Hepatocyte (in vitro differentiated cells): Measurements from ENCODE around the gene ATP6V0B. TPM values are rescaled to one million over a fixed set of nuclear protein-coding genes. Genes with fewer than 3 reads are reported as not detected.
A peak's percentile ranks its signal among the peaks of the same experiment; 100 is the strongest.

Experiments
- DNase-seq: peaks from one replicate; pipeline ENCODE4 v3.0.0-alpha.2; 2016; ENCODE audit warnings: low spot score
- H2AFZ ChIP-seq: fragments of 200-600 bp; sonication (generic); 2 replicates; pipeline ENCODE4 v1.6.0; 2016; ENCODE audit warnings: antibody characterized with exemption, mild to moderate bottlenecking
- H3K27ac ChIP-seq: fragments of 200-600 bp; sonication (generic); 2 replicates; pipeline ENCODE4 v1.5.1; 2016; ENCODE audit warnings: mild to moderate bottlenecking
- H3K27me3 ChIP-seq: fragments of 200-600 bp; sonication (generic); 2 replicates; pipeline ENCODE4 v1.6.1; 2016
- H3K36me3 ChIP-seq: fragments of 200-600 bp; sonication (generic); replicated peaks from 2 replicates; pipeline ENCODE4 v1.5.1; 2016; ENCODE audit warnings: low read depth; ENCODE audit not compliant: insufficient read depth
- H3K4me1 ChIP-seq: fragments of 200-600 bp; sonication (generic); 2 replicates; pipeline ENCODE4 v1.5.1; 2016; ENCODE audit warnings: mild to moderate bottlenecking, moderate library complexity; ENCODE audit not compliant: insufficient read depth
- H3K4me2 ChIP-seq: fragments of 200-600 bp; sonication (generic); 2 replicates; pipeline ENCODE4 v1.6.0; 2016
- H3K4me3 ChIP-seq: fragments of 200-600 bp; sonication (generic); 2 replicates; pipeline ENCODE4 v1.5.1; 2016; ENCODE audit warnings: mild to moderate bottlenecking
- H3K79me2 ChIP-seq: fragments of 200-600 bp; sonication (generic); 2 replicates; pipeline ENCODE4 v1.6.0; 2017; ENCODE audit warnings: mild to moderate bottlenecking
- H3K9me2 ChIP-seq: fragments of 200-600 bp; sonication (generic); replicated peaks from 2 replicates; pipeline ENCODE4 v1.6.0; 2017; ENCODE audit warnings: mild to moderate bottlenecking; ENCODE audit not compliant: insufficient read depth
- H3K9me3 ChIP-seq: fragments of 200-600 bp; sonication (generic); 2 replicates; pipeline ENCODE4 v1.5.1; 2016; ENCODE audit warnings: low read depth, mild to moderate bottlenecking
- H4K20me1 ChIP-seq: fragments of 200-600 bp; sonication (generic); 2 replicates; pipeline ENCODE4 v1.6.0; 2016; ENCODE audit warnings: mild to moderate bottlenecking; ENCODE audit not compliant: insufficient read depth, poor library complexity, severe bottlenecking
- EZH2 ChIP-seq: fragments of 200-600 bp; sonication (generic); IDR thresholded peaks from 2 replicates; pipeline ENCODE4 v1.6.1; 2016; ENCODE audit warnings: antibody characterized with exemption, mild to moderate bottlenecking, borderline replicate concordance
- EZH2phosphoT487 ChIP-seq: fragments of 200-600 bp; sonication (generic); IDR thresholded peaks from one replicate; pipeline ENCODE4 v1.6.1; 2018; ENCODE audit warnings: antibody characterized with exemption, mild to moderate bottlenecking, low read depth, moderate library complexity; ENCODE audit not compliant: unreplicated experiment, severe bottlenecking
- WGBS: methylation state at CpG from one replicate; pipeline ENCODE4 v1.1.6; 2016; ENCODE audit warnings: low lambda C conversion rate; ENCODE audit errors: missing lambda C conversion rate; 5-methylcytosine and 5-hydroxymethylcytosine counted together
- polyA plus RNA-seq: library from polyadenylated mRNA; unstranded; fragments of >200 nt; fragmentation: Nextera tagmentation; extraction: Ambion mirVana; gene quantifications from 2 replicates; pipeline ENCODE4 v1.2.1, GENCODE V29; 2016
- total RNA-seq: library from RNA; depleted of rRNA; stranded (reverse); fragments of >200 nt; gene quantifications from 2 replicates; pipeline ENCODE4 v1.2.3, GENCODE V29; 2014
- TF ChIP-seq, protein P1 (sequence below): fragments of 200-600 bp; sonication (generic); IDR thresholded peaks from 2 replicates; pipeline ENCODE4 v1.5.1; 2016; ENCODE audit warnings: antibody characterized with exemption, mild to moderate bottlenecking; ENCODE audit not compliant: poor library complexity

The ATP6V0B gene
- total RNA-seq, result 195 and 216 TPM in 2 replicates
- polyA plus RNA-seq, result 338 and 366 TPM in 2 replicates

DNA sequence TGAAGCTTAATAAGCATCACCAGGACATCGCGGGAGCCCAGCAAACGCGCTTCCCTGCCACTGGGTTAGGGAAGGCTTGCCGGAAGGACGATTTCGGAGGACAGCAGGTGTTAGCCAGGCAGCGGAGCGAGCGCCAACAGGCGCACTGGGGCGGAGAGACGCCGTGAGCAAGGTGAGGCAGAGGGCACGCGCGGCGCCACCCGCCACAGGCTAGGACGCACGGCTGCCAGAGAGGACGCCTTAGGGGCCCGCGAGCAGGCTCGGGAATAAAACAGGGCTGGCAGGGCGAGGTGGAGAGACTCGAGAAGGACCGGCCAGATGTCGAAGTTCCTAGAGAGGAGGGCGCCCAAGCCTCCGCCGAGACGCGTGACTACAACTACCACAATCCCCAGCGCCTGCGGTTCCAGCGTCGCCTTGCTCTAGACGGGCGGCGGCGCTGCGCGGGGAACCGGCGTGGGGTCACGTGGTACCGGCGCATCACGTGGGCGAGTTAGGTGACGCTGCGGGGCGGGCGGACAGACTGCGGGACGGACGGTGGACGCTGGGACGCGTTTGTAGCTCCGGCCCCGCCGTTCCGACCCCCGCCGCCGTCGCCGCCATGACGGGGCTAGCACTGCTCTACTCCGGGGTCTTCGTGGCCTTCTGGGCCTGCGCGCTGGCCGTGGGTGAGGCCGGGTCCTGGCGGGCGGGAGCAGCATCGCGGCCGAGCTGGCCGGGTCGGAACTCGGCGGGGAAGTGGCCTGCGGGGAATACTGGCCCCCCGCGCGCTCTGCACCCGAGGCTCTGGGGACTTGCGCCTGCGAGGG is at the start of gene ATP6V0B:
Gene ATP6V0B (plus strand): TSS at position 518 of the 806 bp plus-strand sequence. CDS start 81 bp downstream, at position 599.
- peak within 1 kb of the TSS; percentile 93 for H3K4me2 ChIP-seq
- peak within 1 kb of the TSS; percentile 97 for H3K27ac ChIP-seq
- no peaks in the 10 kb centered on the region for H3K9me2 ChIP-seq
- peaks cover 50% of the 10 kb centered on the region for H3K79me2 ChIP-seq
- no peaks in the 10 kb centered on the region for H3K36me3 ChIP-seq
- H4K20me1 ChIP-seq, result peaks cover 30% of the 10 kb centered on the region
- peak within 1 kb of the TSS; percentile 89 for H3K4me3 ChIP-seq
- under 1% methylated on average over 87 of the region's 93 CpGs for WGBS
- peak within 1 kb of the TSS; percentile 97 for H2AFZ ChIP-seq
- TF ChIP-seq EZH2phosphoT487 (no peak), EZH2 (no peak)
- TF ChIP-seq, protein P1, sequence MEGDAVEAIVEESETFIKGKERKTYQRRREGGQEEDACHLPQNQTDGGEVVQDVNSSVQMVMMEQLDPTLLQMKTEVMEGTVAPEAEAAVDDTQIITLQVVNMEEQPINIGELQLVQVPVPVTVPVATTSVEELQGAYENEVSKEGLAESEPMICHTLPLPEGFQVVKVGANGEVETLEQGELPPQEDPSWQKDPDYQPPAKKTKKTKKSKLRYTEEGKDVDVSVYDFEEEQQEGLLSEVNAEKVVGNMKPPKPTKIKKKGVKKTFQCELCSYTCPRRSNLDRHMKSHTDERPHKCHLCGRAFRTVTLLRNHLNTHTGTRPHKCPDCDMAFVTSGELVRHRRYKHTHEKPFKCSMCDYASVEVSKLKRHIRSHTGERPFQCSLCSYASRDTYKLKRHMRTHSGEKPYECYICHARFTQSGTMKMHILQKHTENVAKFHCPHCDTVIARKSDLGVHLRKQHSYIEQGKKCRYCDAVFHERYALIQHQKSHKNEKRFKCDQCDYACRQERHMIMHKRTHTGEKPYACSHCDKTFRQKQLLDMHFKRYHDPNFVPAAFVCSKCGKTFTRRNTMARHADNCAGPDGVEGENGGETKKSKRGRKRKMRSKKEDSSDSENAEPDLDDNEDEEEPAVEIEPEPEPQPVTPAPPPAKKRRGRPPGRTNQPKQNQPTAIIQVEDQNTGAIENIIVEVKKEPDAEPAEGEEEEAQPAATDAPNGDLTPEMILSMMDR, result peak; percentile 1
- H3K9me3 ChIP-seq, result no peaks in the 10 kb centered on the region
- H3K27me3 ChIP-seq, result no peaks in the 10 kb centered on the region
- DNase-seq, result peak; percentile 99
- peaks cover 35% of the 10 kb centered on the region for H3K4me1 ChIP-seq

DNA sequence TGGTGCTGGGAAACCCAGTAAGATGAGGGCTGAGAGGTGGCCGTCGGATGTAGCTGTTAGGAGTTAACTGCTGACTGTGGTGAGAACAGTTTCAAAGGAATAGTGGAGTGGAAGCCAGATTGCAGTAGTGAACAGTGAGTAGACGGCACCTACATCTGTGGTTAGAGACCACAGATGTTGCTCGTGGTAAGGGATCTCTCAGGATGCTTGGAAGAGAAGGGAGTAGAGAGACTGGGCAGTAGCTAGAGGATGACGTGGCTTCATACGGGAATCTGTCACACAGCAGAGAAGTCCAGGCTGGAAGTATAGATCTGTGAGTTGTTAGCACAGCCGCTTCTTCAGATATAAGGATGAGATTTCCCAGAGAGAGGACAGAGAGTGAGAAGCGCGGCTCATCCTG is 48.9 kb upstream of the ATP6V0B start:
- Histone ChIP-seq H3K27ac (no peak overlapping the region), H3K4me2 (no peak overlapping the region), H3K4me3 (no peak overlapping the region), H4K20me1 (no peaks in the 10 kb centered on the region), H3K4me1 (no peaks in the 10 kb centered on the region), H3K36me3 (no peaks in the 10 kb centered on the region), H3K27me3 (no peaks in the 10 kb centered on the region), H3K79me2 (no peaks in the 10 kb centered on the region), H2AFZ (no peak overlapping the region), H3K9me2 (no peaks in the 10 kb centered on the region), H3K9me3 (no peaks in the 10 kb centered on the region)
- WGBS, result 98% methylated on average over 9 of the region's 9 CpGs
- DNase-seq, result no peak
- TF ChIP-seq EZH2 (no peak), EZH2phosphoT487 (no peak)
- TF ChIP-seq, protein P1, result no peak

DNA sequence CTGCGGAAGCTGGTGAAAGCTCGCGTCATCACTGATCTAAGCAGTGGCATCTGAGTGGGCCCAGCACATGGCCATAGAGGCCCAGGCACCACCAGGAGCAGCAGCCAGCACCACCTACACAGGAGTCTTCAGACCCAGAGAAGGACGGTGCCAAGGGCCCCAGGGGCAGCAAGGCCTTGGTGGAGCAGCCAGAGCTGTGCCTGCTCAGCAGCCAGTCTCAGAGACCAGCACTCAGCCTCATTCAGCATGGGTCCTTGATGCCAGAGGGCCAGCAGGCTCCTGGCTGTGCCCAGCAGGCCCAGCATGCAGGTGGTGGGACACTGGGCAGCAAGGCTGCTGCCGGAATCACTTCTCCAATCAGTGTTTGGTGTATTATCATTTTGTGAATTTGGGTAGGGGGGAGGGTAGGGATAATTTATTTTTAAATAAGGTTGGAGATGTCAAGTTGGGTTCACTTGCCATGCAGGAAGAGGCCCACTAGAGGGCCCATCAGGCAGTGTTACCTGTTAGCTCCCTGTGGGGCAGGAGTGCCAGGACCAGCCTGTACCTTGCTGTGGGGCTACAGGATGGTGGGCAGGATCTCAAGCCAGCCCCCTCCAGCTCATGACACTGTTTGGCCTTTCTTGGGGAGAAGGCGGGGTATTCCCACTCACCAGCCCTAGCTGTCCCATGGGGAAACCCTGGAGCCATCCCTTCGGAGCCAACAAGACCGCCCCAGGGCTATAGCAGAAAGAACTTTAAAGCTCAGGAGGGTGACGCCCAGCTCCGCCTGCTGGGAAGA is 44.4 kb upstream of the ATP6V0B start:
- H3K4me3 ChIP-seq, result no peak overlapping the region
- WGBS, result 93% methylated on average over 10 of the region's 10 CpGs
- no peak overlapping the region for H3K4me2 ChIP-seq
- peaks cover 15% of the 10 kb centered on the region for H3K4me1 ChIP-seq
- no peaks in the 10 kb centered on the region for H4K20me1 ChIP-seq
- H3K9me2 ChIP-seq, result no peaks in the 10 kb centered on the region
- DNase-seq, result no peak
- H3K9me3 ChIP-seq, result no peaks in the 10 kb centered on the region
- no peak overlapping the region for H2AFZ ChIP-seq
- TF ChIP-seq EZH2phosphoT487, result no peak
- TF ChIP-seq, protein P1, result peak; percentile 27
- H3K79me2 ChIP-seq, result no peaks in the 10 kb centered on the region
- H3K27ac ChIP-seq, result no peak overlapping the region
- H3K27me3 ChIP-seq, result peaks cover 9% of the 10 kb centered on the region
- no peaks in the 10 kb centered on the region for H3K36me3 ChIP-seq
